Esophagus (tissue), 2 donors: ENCODE results near the gene TAL1. TPM values are rescaled to one million over a fixed set of nuclear protein-coding genes. Genes with fewer than 3 reads are reported as not detected.

Experiments
- H3K27ac ChIP-seq, 2 donors: one replicate each; pipeline ENCODE4 v1.5.1; 2013; ENCODE audit warnings: low read depth in 2 of 2, mild to moderate bottlenecking in 2 of 2, inconsistent platforms in 1 of 2, low read length in 1 of 2, moderate library complexity in 1 of 2
- H3K27me3 ChIP-seq, 2 donors: one replicate each; pipeline ENCODE4 v1.6.1; 2013; ENCODE audit warnings: low read length in 2 of 2, control low read depth in 1 of 2, mild to moderate bottlenecking in 1 of 2; ENCODE audit not compliant: insufficient read depth in 2 of 2, control insufficient read depth in 1 of 2
- H3K36me3 ChIP-seq, 2 donors: one replicate each; pipeline ENCODE4 v1.6.1; 2013; ENCODE audit warnings: low read length in 1 of 2; ENCODE audit not compliant: control insufficient read depth in 2 of 2, insufficient read depth in 2 of 2
- H3K4me1 ChIP-seq, 2 donors: one replicate each; pipeline ENCODE4 v1.6.1; 2013; ENCODE audit warnings: low read length in 1 of 2; ENCODE audit not compliant: control insufficient read depth in 2 of 2, insufficient read depth in 2 of 2
- H3K4me3 ChIP-seq, 2 donors: one replicate each; pipeline ENCODE4 v1.5.1; 2013; ENCODE audit warnings: low read length in 2 of 2, mild to moderate bottlenecking in 2 of 2, low read depth in 1 of 2, moderate library complexity in 1 of 2
- H3K9me3 ChIP-seq, 2 donors: one replicate each; pipeline ENCODE4 v1.6.1; 2013; ENCODE audit warnings: mild to moderate bottlenecking in 2 of 2, low read depth in 1 of 2, low read length in 1 of 2, moderate library complexity in 1 of 2; ENCODE audit not compliant: control insufficient read depth in 2 of 2, insufficient read depth in 1 of 2
- WGBS, 2 donors: extraction: QIAGEN DNeasy Blood & Tissue Kit; methylation state at CpG; one replicate each; pipeline ENCODE4 v1.1.7; 2013; 5-methylcytosine and 5-hydroxymethylcytosine counted together
- polyA plus RNA-seq, 2 donors: library from polyadenylated mRNA; stranded (reverse); fragments of 200-250 nt; gene quantifications; one replicate each; pipeline ENCODE4 v1.2.3, GENCODE V29; 2013
- donor health status: healthy with polysubstance abuse.
- donor health status: Bipolar disorder and iron deficiency.

The TAL1 gene
- polyA plus RNA-seq, 2 donors: 0.82 to 1.1 TPM

DNA sequence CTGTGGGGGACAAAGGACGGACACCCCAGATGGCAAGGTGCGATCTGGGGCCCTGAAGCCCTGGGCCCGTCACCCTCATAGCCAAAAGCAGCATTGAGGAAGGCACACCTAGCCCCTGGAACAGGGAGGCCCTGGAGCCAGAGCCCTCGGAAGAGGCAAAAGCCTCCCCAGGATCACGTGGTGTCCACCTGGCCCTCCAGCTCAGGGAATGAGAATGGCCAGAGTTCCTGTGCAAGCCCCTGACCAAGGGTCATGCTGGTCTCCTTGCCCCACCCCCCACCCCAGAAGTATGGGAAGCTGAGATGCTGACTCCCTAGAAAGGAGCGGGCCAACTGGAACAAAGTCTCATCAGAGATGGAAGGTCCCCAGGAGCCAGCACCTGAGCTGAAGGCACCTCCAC lies 41.2 kb downstream of the TAL1 start:
- Histone ChIP-seq H3K9me3 (no peaks in the 10 kb centered on the region), H3K4me3 (no peak overlapping the region), H3K27me3 (no peaks in the 10 kb centered on the region), H3K27ac (peak overlapping the region; percentile 93 to 96), H3K4me1 (peaks cover 2 to 23% of the 10 kb centered on the region in 2 donors), H3K36me3 (no peaks in the 10 kb centered on the region)
- WGBS, 2 donors: 90 to 93% methylated on average over 6 of the region's 6 CpGs

DNA sequence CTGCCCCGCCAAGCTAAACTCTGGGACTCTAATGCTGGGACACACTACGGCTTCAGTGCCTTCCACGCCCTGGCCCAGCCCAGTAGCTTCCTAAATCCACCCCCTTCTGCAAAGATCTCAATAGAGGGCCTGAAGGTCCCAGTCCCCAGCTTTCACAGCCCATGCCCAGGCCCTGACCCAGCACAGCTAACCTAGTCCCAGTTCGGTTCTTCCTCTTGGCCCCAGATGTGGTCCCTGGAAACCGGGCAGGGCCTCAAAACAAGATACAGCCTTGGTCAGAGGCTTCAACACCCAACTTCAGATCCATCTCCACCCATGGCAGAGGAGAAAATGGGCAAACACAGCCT lies 41.5 kb downstream of the TAL1 start:
- Histone ChIP-seq H3K9me3 (no peaks in the 10 kb centered on the region), H3K4me1 (peaks cover 2 to 23% of the 10 kb centered on the region in 2 donors), H3K4me3 (no peak overlapping the region), H3K27me3 (no peaks in the 10 kb centered on the region), H3K36me3 (no peaks in the 10 kb centered on the region), H3K27ac (peak overlapping the region; percentile 93 to 96)
- WGBS, 2 donors: 31 to 36% methylated on average over 5 of the region's 5 CpGs

DNA sequence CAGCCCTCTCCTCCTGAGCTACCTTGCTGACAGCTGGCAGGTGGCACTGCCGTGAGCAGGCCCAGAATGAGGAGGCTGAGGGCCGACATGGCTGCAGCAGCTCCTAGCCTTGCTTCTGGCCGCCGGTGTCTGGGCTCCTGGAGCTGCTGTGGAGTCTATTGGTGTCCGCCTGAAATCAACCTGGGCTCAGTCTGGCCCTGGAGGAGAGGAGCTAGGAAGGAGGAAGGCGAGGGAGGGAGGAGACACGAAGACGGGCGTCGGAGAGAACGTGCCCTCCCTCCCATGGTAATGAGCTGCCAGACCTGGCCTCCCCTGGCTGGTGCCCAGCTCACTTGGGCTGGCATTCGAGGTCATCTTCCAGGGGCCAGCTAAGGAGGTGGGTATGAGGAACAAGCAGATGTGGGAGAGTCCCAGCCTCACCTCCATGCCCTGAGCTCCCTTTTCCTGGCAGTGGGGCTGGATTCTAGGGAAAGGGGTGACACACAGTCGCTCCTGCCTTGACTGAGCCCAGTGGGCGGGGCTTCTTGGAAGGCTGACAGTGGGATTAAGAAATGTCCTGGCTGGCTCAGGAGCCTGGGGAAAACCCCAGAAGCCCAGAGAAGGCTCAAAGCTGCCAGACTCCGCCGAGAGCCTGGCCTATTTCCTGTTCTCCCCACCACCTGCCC lies 42.0 kb downstream of the TAL1 start, which contains the start of gene PDZK1IP1:
Gene PDZK1IP1 (minus strand): TSS at position 193 of the 665 bp plus-strand sequence. CDS start 104 bp downstream, at position 89.
- H3K27me3 ChIP-seq: no peaks in the 10 kb centered on the region
- H3K4me1 ChIP-seq: peaks cover 2 to 23% of the 10 kb centered on the region in 2 donors
- peak within 1 kb of the TSS; percentile 93 to 96 for H3K27ac ChIP-seq
- WGBS, 2 donors: 26 to 28% methylated on average over 16 of the region's 16 CpGs
- H3K36me3 ChIP-seq: no peaks in the 10 kb centered on the region
- H3K9me3 ChIP-seq: no peaks in the 10 kb centered on the region
- H3K4me3 ChIP-seq: peak within 1 kb of the TSS; percentile 38 to 53

DNA sequence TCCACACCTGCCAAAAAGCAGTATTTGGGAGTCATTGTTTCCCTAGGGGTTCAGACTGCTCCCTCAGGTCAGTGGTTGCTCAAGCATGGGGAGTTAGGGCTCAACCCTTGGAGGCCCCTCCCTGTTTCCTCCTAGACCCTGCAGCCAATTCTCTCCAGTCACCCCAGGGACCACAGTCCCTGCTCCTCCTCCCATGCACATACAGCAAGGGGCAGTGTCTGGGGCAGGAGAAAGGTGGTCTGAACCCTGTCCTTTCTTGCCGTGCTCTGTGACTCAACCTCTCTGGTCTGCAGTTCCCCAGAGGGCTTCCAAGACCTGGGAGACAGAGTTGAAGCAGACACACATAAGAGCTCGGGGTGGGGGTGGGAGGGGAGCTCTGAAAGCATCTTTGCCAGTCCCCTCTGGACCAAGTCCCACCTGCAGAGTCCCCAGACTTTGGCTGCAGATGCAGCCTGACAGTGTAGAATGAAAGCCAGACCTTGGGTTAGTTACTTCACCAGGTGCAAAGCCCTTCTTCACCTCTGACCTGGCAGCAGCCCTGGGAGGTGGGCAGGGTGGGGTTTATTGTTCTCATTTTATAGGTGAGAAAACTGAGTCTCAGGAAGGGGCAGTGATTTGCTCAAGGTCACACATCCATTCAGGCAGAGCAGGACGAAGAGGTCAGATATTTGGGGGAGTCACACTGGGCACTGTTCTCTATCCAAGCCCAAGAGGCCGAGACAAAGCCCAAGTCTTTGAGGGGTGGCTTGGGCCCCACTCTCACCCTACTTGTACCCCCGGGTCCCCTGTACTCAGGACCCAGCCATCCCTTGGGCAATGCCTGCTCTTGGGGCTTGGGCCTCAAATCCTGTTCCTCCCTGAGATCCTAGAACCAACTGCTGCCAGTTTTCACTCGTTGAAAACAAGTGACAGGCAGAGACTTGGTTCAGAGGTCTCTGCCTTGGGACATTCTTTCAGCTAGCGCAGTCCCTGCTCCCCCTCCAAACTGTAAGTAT lies 42.9 kb downstream of the TAL1 start:
- Histone ChIP-seq H3K9me3 (no peaks in the 10 kb centered on the region), H3K27ac (peak overlapping the region; percentile 93 to 96), H3K36me3 (no peaks in the 10 kb centered on the region), H3K4me3 (peak overlapping the region; percentile 38 to 53), H3K27me3 (no peaks in the 10 kb centered on the region), H3K4me1 (peaks cover 2 to 23% of the 10 kb centered on the region in 2 donors)
- 58 to 69% methylated on average over 7 of the region's 7 CpGs for WGBS, 2 donors

DNA sequence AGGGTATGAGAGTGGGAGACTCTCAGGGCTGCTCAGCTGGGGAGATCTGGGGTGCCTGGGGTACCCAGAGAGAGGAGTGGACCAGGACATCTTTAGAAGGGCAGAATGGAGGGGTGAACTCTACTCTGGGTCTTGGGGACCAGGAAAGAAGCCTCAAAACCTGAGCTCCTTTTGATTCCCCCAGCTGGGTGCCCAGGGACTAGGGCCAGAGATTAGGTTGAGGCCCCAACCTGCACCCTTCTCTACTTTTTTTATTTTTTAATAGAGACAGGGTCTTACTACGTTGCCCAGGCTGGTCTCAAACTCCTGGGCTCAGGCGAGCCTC lies 44.1 kb downstream of the TAL1 start:
- H3K36me3 ChIP-seq: peaks cover 0 to 3% of the 10 kb centered on the region in 2 donors
- WGBS, 2 donors: 77 to 84% methylated on average over 2 of the region's 2 CpGs
- peak overlapping the region in 1 of 2 donors; percentile 26 for H3K27ac ChIP-seq
- H3K4me3 ChIP-seq: peak overlapping the region in 1 of 2 donors; percentile 53
- peaks cover 2 to 23% of the 10 kb centered on the region in 2 donors for H3K4me1 ChIP-seq
- no peaks in the 10 kb centered on the region for H3K27me3 ChIP-seq
- no peaks in the 10 kb centered on the region for H3K9me3 ChIP-seq

DNA sequence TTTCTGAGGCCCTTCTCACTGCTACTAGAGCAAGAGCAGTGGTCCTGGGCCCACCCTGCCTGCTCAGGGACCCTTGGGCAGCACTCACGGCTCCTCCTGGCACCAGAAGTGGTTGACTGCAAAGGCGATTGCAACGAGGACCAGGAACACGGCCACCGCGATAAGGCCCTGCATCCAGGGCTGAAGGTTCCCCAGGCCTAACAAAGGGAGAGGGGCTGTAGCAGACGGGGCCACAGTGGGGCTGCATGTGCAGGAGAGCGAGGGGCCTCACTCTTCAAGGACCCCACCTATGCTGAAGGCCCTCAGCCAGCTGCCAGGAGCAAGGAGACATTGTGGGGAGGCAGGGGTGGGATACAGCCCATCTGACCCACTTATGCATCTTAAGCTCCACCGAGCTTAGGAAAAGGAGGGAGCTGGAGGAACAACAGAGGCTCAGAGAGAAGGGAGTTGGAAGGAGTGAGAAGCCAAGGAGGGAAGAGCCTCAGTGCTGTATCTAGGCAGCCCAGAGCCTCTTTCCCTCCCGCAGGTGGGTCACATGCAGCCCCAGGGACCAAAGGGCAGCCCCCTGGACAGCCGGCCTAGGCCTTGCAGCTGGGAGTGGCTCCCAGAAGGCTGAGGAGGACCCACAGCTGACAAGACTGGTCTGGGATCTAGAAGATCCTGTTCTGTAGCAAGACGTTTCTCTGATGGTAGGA lies 44.6 kb downstream of the TAL1 start:
- H3K4me1 ChIP-seq: peaks cover 2 to 23% of the 10 kb centered on the region in 2 donors
- H3K4me3 ChIP-seq: peak overlapping the region; percentile 16 to 53
- H3K9me3 ChIP-seq: no peaks in the 10 kb centered on the region
- no peaks in the 10 kb centered on the region for H3K27me3 ChIP-seq
- H3K36me3 ChIP-seq: peaks cover 0 to 3% of the 10 kb centered on the region in 2 donors
- peak overlapping the region in 1 of 2 donors; percentile 26 for H3K27ac ChIP-seq
- 79 to 83% methylated on average over 11 to 12 of the region's 12 CpGs for WGBS, 2 donors

DNA sequence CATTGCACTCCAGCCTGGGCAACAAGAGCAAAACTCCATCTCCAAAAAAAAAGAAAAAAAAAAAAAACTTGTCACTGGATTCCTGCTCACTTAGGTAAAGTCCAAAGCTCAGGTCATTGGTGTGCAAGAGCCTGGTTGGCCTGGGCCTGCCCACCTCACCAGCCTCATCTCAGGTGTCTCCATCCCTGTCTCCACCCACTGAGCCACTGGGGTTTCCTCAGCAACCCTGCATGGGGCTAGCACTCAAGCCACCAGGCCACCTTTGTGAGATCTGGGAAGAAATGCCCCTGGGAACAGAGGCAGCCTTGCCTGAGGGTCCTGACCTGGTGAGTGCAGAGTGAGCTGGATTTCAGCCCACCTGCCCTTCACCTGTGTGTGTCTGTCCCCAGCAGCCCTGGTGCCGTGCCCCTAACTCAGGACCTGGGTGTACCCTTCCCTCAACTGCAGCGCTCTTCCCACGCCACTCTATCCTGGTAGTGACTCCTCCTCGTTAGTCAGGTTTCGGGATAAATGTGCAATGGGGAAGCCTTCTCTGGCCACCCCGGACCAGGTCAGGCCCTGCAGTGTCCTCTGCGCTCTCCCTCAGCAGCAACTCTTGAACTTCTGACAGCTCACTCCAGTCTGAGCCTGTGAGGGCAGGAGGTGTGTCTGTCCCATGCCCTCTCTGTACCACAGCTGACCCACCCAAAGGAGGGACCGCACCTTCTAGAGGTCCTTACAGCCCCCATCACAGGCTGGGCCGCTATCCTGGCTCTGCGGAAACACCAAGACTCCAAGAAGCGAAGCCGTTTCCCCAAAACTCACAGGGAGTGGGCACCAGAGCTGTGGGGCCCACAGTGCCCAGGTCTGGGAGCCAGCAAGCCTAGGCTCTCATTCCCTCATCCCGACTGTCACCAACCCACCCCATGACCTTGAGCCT lies 45.5 kb downstream of the TAL1 start:
- Histone ChIP-seq H3K4me1 (peaks cover 0 to 20% of the 10 kb centered on the region in 2 donors), H3K27me3 (no peaks in the 10 kb centered on the region), H3K27ac (no peak overlapping the region), H3K9me3 (no peaks in the 10 kb centered on the region), H3K36me3 (peaks cover 0 to 3% of the 10 kb centered on the region in 2 donors), H3K4me3 (no peak overlapping the region)
- 93 to 95% methylated on average over 13 of the region's 13 CpGs for WGBS, 2 donors

DNA sequence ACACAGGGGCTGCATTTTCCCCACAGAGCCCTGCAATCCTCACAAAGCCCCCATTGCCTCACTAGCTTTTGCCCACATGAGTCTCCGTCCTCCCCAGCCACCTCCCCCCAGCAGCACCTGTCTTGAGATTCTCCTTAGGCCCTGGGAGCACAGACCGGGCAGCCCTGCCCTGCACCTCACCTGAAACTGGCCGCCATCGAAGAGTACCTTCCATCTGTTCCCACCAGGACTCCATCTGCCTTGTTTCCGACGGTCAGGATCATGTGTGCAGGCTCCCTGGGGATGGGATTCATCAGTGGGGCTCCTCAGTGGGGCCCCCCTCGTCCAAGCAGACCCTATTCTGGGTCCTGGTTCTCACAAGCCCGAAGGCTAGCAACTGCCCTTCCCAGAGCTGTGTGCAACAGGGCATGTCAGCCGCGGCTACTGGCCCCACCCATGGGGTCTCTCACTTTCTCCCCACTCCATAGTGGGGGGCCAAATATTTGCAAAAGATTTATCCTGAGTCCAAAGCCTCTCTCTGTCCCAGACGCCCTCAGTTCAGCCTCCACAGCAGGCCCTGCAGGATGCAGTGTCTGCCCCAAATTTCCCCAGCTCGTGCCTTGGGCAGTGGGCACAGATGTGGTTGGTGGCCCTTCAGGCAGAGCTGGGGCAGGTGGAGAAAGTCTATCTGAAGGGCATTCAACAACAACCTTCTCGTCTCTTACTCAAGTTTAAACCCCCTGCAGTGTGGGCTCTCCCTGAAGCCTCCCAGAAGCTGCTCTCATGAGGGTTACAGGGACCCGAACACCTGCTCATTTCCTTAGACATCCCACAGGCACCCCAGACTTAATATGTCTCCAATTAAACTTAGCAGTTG lies 47.0 kb downstream of the TAL1 start:
- Histone ChIP-seq H3K27me3 (no peaks in the 10 kb centered on the region), H3K27ac (no peak overlapping the region), H3K4me3 (no peak overlapping the region), H3K36me3 (peaks cover 0 to 3% of the 10 kb centered on the region in 2 donors), H3K9me3 (no peaks in the 10 kb centered on the region), H3K4me1 (peaks cover 0 to 11% of the 10 kb centered on the region in 2 donors)
- 86 to 90% methylated on average over 14 of the region's 14 CpGs for WGBS, 2 donors
